Spleen (tissue), 11 donors: ENCODE measurements around the gene VEGFC. TPM values are rescaled to one million over a fixed set of nuclear protein-coding genes. Genes with fewer than 3 reads are reported as not detected.

Experiments
- DNase-seq: peaks from one replicate; pipeline ENCODE4 v3.0.0-alpha.2; 2020
- H3K27ac ChIP-seq, 8 donors: fragments of 200-600 bp; sonication (generic) in 7 of 8; 1 replicate in 4 of 8; 2 replicates in 4 of 8; pipeline versions ENCODE4 v1.5.0 to v1.8.0; 2016 to 2021; ENCODE audit warnings: inconsistent platforms in 4 of 8, mild to moderate bottlenecking in 4 of 8, moderate library complexity in 1 of 8
- H3K27me3 ChIP-seq, 7 donors: fragments of 200-600 bp; sonication (generic) in 6 of 7; replicated peaks in 1 of 7; 1 replicate in 4 of 7; 2 replicates in 3 of 7; pipeline versions ENCODE4 v1.5.0 to v1.8.0; 2016 to 2021; ENCODE audit warnings: inconsistent platforms in 3 of 7, mild to moderate bottlenecking in 1 of 7
- H3K36me3 ChIP-seq, 6 donors: fragments of 200-600 bp; sonication (generic) in 5 of 6; 1 replicate in 4 of 6; 2 replicates in 2 of 6; pipeline versions ENCODE4 v1.5.0 to v1.8.0; 2016 to 2021; ENCODE audit warnings: inconsistent platforms in 2 of 6
- H3K4me1 ChIP-seq, 6 donors: fragments of 200-600 bp; sonication (generic) in 5 of 6; 1 replicate in 3 of 6; 2 replicates in 3 of 6; pipeline versions ENCODE4 v1.5.0 to v1.8.0; 2016 to 2021; ENCODE audit warnings: inconsistent platforms in 3 of 6
- H3K4me3 ChIP-seq, 8 donors: fragments of 200-600 bp; sonication (generic) in 7 of 8; 1 replicate in 4 of 8; 2 replicates in 4 of 8; pipeline versions ENCODE4 v1.5.0 to v1.8.0; 2016 to 2021; ENCODE audit warnings: inconsistent platforms in 4 of 8, mild to moderate bottlenecking in 4 of 8, moderate library complexity in 2 of 8
- H3K9me3 ChIP-seq, 8 donors: fragments of 200-600 bp; sonication (generic) in 7 of 8; 1 replicate in 4 of 8; 2 replicates in 4 of 8; pipeline versions ENCODE4 v1.5.0 to v1.8.0; 2016 to 2021; ENCODE audit warnings: inconsistent platforms in 4 of 8
- CTCF ChIP-seq, 11 experiments: fragments of 200-600 bp in 7 of 11; fragments of 450-650 bp in 4 of 11; sonication (generic) in 4 of 11; IDR thresholded peaks in 8 of 11; conservative IDR thresholded peaks in 3 of 11; 1 replicate in 7 of 11; 2 replicates in 4 of 11; pipeline versions ENCODE4 v1.4.0 to v1.8.0; 2016 to 2021; ENCODE audit warnings: antibody characterized with exemption in 11 of 11, inconsistent platforms in 4 of 11, mild to moderate bottlenecking in 1 of 11
- POLR2A ChIP-seq, 3 donors: fragments of 450-650 bp; IDR thresholded peaks; one replicate each; pipeline ENCODE4 v1.5.1; 2017; ENCODE audit warnings: antibody characterized with exemption in 3 of 3, mild to moderate bottlenecking in 1 of 3
- POLR2AphosphoS5 ChIP-seq, 3 donors: sonication (generic); formaldehyde crosslinking; IDR thresholded peaks; one replicate each; pipeline ENCODE4 v1.5.1; 2017; ENCODE audit warnings: antibody characterized with exemption in 3 of 3
- WGBS, 5 donors: extraction: QIAGEN DNeasy Blood & Tissue Kit in 3 of 5; methylation state at CpG; one replicate each; pipeline versions ENCODE4 v1.1.5 to v1.1.7; 2013 to 2018; 5-methylcytosine and 5-hydroxymethylcytosine counted together
- intact Hi-C: fragments of 100-400 bp; cut with DNase I; formaldehyde crosslinking; loops from one replicate; pipeline ENCODE4 v1.15.0; 2023; ENCODE audit warnings: low total_unique reads
- polyA plus RNA-seq, 3 donors: library from polyadenylated mRNA; stranded (reverse); fragments of 200-250 nt; gene quantifications; one replicate each; pipeline ENCODE4 v1.2.1, GENCODE V29; 2013
- total RNA-seq, 7 donors: library from RNA; depleted of rRNA in 3 of 7; stranded (reverse); fragments of >200 nt in 3 of 7; fragmentation: NEBNext Ultra II Directional in 4 of 7; extraction: Animal tissue kit (Norgen Biotek cat#: 25700) in 4 of 7; gene quantifications; one replicate each; pipeline versions ENCODE4 v1.1.0 to v1.2.1, GENCODE V29; 2016 to 2021
- donor health status: healthy with polysubstance abuse.
- donor health status: DM: no; HTN: no; CAD: no; lungs with moderate emphysema.
- donor health status: DM: no; HTN: no; CAD: no.
- donor health status: Bipolar disorder and iron deficiency.
- donor health status: healthy.
- donor health status: DM: no; HTN: no; CAD: no.
- donor health status: DM: yes; HTN: yes; CAD: no.

The VEGFC gene
- total and polyA plus RNA-seq, 10 donors: 3.3 to 11.6 (median 4.6) TPM

- H3K27ac ChIP-seq: no peak overlapping the region
- 73 to 87% (median 79%) methylated on average over 5 of the region's 5 CpGs for WGBS, 5 donors
- no peaks in the 10 kb centered on the region for H3K36me3 ChIP-seq
- H3K4me3 ChIP-seq: no peak overlapping the region
- H3K4me1 ChIP-seq: no peaks in the 10 kb centered on the region
- DNase-seq: no peak
- H3K27me3 ChIP-seq: no peaks in the 10 kb centered on the region
- TF ChIP-seq POLR2A (IDR thresholded peaks at IDR 0.05) (no peak), CTCF (IDR thresholded peaks at IDR 0.05 in 8 of 11, conservative IDR thresholded peaks at IDR 0.05 in 3 of 11) (no peak), POLR2AphosphoS5 (IDR thresholded peaks at IDR 0.05) (no peak)
- peaks cover 0 to 13% (median 9%) of the 10 kb centered on the region in 8 donors for H3K9me3 ChIP-seq
- intact Hi-C loops: no loop called here
These were observed 14.2 kb upstream of the VEGFC start for GRCh38 chr4:176806778-176807375.

DNA sequence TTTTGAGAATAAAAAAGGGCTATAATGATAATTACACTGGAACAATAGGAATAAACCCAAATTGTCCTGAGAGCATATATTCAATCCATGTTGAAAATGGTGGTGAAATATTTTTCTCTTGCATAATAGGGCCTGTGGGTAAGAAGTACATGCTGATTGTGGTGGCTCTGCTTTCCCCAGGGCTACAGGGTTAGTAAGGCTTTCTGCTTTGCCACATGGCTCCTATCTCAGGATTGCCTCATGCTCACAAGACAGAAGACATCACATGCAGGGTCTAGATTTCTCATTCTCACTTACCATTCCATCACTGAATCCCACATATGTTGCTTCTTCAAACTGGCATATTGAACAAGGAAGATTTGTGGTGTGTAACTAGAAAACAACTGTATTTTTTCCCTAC, 12.4 kb upstream of the VEGFC start:
- Histone ChIP-seq H3K4me3 (no peak overlapping the region), H3K27me3 (no peaks in the 10 kb centered on the region), H3K4me1 (no peaks in the 10 kb centered on the region), H3K27ac (no peak overlapping the region), H3K9me3 (peaks cover 0 to 13% (median 9%) of the 10 kb centered on the region in 8 donors), H3K36me3 (no peaks in the 10 kb centered on the region)
- TF ChIP-seq POLR2AphosphoS5 (IDR thresholded peaks at IDR 0.05) (no peak), POLR2A (IDR thresholded peaks at IDR 0.05) (no peak), CTCF (IDR thresholded peaks at IDR 0.05 in 8 of 11, conservative IDR thresholded peaks at IDR 0.05 in 3 of 11) (no peak)
- intact Hi-C loops: no loop called here
- no peak for DNase-seq

DNA sequence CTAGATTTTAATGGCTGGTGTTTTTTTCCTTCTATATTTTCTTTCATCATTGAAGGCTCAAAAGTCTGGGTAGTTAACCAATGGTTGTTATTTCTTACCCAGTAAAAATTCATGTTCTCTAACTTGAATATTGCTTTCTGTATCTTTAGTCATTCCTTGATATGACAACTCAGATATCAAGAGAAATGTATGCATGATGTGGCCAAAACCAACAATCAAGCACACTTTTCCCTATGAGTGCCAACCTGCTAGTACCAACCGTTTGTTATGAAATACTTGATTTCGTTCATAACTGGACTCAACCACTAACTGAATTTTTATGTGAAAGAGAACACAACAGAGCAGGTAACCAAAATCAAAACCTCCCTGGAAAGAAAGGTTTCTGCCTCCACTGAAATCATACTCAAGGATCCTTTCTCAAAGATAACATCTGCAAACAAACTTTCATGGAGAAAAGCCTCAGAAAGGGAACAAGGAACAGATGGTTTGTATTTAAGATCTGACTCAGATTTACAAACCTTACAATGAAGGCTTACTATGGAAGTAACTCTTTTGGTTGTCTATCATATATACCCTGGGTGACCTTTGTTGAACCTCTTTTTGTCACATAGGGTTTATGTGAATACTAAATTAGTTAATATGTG, 8.3 kb upstream of the VEGFC start:
- no peak for DNase-seq
- Histone ChIP-seq H3K4me3 (no peak overlapping the region), H3K36me3 (no peaks in the 10 kb centered on the region), H3K27me3 (no peaks in the 10 kb centered on the region), H3K9me3 (no peaks in the 10 kb centered on the region), H3K4me1 (no peaks in the 10 kb centered on the region), H3K27ac (no peak overlapping the region)
- whole genome bisulfite sequencing, 5 donors: 0 to 54% (median 0%) methylated on average over 2 of the region's 2 CpGs
- no peak for TF ChIP-seq CTCF (IDR thresholded peaks at IDR 0.05 in 8 of 11, conservative IDR thresholded peaks at IDR 0.05 in 3 of 11)
- TF ChIP-seq POLR2A (IDR thresholded peaks at IDR 0.05): no peak
- no peak for TF ChIP-seq POLR2AphosphoS5 (IDR thresholded peaks at IDR 0.05)
- intact Hi-C loops: no loop called here

DNA sequence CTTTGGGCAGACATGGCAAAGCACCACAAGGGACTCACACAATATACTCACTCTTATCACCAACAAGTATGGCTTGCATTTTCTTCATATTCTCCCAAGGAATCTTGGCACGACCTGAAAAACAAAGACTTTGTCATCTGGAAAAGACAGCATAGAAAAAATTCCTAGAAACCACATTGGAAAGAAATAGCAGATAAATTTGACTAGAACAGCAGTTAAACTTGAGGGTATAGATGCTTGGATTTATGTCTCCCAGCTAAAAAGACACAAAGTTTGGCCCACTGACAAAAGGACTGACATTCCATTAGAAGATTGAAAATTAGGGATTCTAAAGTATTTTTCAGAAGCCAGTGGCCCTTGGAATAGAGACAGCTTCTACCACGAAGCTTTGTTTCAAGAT, 6.9 kb upstream of the VEGFC start:
- 62 to 82% (median 68%) methylated on average over 2 of the region's 2 CpGs for WGBS, 5 donors
- Histone ChIP-seq H3K9me3 (no peaks in the 10 kb centered on the region), H3K4me3 (no peak overlapping the region), H3K4me1 (no peaks in the 10 kb centered on the region), H3K27me3 (no peaks in the 10 kb centered on the region), H3K27ac (no peak overlapping the region), H3K36me3 (no peaks in the 10 kb centered on the region)
- no peak for DNase-seq
- TF ChIP-seq CTCF (IDR thresholded peaks at IDR 0.05 in 8 of 11, conservative IDR thresholded peaks at IDR 0.05 in 3 of 11) (no peak), POLR2A (IDR thresholded peaks at IDR 0.05) (no peak), POLR2AphosphoS5 (IDR thresholded peaks at IDR 0.05) (no peak)
- intact Hi-C loops: no loop called here
